Chondrocyte (in vitro differentiated cells): ENCODE results near the gene PACS1. TPM values are rescaled to one million over a fixed set of nuclear protein-coding genes. Genes with fewer than 3 reads are reported as not detected.

Experiments used
- DNase-seq: peaks from one replicate; pipeline ENCODE4 v3.0.0; 2021; ENCODE audit warnings: mixed read lengths, low spot score
- H3K27ac Mint-ChIP-seq: one replicate; pipeline ENCODE4 v1.8.0; 2021; ENCODE audit warnings: mild to moderate bottlenecking, moderate library complexity, mixed read lengths; ENCODE audit not compliant: unreplicated experiment
- H3K27me3 Mint-ChIP-seq: 2 replicates; pipeline ENCODE4 v1.8.0; 2021; ENCODE audit warnings: low read depth, mixed read lengths
- H3K36me3 Mint-ChIP-seq: 2 replicates; pipeline ENCODE4 v1.8.0; 2021; ENCODE audit warnings: low read depth, mixed read lengths
- H3K4me1 Mint-ChIP-seq: 2 replicates; pipeline ENCODE4 v1.8.0; 2021; ENCODE audit warnings: low read depth, mild to moderate bottlenecking, mixed read lengths
- H3K4me3 Mint-ChIP-seq: one replicate; pipeline ENCODE4 v1.8.0; 2021; ENCODE audit warnings: mild to moderate bottlenecking, moderate library complexity, mixed read lengths; ENCODE audit not compliant: unreplicated experiment
- H3K9me3 Mint-ChIP-seq: 2 replicates; pipeline ENCODE4 v1.8.0; 2021; ENCODE audit warnings: low read depth, mixed read lengths
- total RNA-seq: library from RNA; stranded (reverse); gene quantifications from 3 replicates; pipeline ENCODE4 v1.2.1, GENCODE V29; 2021
- TF ChIP-seq, protein P1 (sequence below): fragments of 200-600 bp; sonication (generic); IDR thresholded peaks from 2 replicates; pipeline ENCODE4 v1.5.0; 2021; ENCODE audit warnings: antibody characterized with exemption, mild to moderate bottlenecking, moderate library complexity

PACS1 gene
- total RNA-seq, 1 donor from 2014 or later = 90.7 TPM

DNA sequence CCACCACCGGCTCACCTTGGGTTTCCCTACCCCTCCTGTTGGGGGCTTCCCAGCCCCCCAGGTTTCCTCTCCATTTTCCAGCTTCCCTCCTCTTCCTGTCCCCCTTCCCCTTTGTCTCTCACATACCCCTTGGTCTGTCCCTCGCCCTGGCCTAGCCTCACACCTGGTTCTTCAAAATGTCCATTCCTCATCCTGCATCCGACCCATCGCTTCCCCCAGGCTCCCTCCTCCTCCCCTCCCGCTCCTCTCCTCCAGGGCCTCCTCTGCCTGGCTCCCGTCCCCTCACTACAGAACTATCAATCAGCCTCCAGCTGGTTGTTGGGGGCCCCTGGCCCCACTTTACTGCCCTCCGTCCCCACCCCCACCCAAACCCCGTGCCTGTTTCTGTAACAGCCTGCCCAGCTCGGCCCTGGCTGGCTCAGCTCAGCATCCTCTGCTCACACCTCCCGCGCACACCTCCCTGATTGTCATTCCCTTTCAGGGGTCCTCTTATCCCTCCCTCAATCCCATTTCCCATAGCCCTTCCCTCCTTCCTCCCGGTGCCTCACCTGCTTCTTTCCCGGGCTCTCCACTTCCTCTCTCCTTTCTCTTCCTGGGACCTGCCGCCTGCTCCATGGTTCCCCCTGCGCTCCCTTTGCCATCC, 209.1 kb downstream of the PACS1 start:
- no peaks in the 10 kb centered on the region for H3K27me3 Mint-ChIP-seq
- TF ChIP-seq, protein P1, sequence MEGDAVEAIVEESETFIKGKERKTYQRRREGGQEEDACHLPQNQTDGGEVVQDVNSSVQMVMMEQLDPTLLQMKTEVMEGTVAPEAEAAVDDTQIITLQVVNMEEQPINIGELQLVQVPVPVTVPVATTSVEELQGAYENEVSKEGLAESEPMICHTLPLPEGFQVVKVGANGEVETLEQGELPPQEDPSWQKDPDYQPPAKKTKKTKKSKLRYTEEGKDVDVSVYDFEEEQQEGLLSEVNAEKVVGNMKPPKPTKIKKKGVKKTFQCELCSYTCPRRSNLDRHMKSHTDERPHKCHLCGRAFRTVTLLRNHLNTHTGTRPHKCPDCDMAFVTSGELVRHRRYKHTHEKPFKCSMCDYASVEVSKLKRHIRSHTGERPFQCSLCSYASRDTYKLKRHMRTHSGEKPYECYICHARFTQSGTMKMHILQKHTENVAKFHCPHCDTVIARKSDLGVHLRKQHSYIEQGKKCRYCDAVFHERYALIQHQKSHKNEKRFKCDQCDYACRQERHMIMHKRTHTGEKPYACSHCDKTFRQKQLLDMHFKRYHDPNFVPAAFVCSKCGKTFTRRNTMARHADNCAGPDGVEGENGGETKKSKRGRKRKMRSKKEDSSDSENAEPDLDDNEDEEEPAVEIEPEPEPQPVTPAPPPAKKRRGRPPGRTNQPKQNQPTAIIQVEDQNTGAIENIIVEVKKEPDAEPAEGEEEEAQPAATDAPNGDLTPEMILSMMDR = no peak
- H3K36me3 Mint-ChIP-seq = peaks cover 4% of the 10 kb centered on the region
- H3K4me1 Mint-ChIP-seq = peaks cover 19% of the 10 kb centered on the region
- H3K27ac Mint-ChIP-seq = no peak overlapping the region
- peak overlapping the region; percentile 58 for H3K4me3 Mint-ChIP-seq
- no peaks in the 10 kb centered on the region for H3K9me3 Mint-ChIP-seq
- no peak for DNase-seq

DNA sequence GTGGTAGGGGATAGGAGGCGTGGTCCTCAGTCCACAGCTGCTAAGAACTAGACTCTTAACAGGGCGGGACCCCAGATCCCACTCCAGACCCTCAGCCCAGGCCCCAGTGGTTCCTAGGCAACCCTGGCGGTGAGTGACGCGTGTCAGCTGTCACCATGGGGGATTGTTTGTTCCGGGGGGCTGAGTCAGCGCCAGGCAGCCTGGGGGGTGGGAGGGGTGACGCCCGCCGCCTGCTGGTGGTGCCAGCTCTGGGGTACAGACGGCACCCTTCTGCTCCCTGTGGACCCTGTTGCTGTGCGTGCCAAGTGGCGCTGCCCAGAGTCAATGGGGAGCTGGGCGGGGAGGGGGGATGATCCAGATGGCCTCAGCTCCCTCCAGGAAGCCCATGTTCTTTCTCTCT, 210.4 kb downstream of the PACS1 start:
- Mint-ChIP-seq H3K9me3 (no peaks in the 10 kb centered on the region), H3K27ac (no peak overlapping the region), H3K4me1 (peaks cover 19% of the 10 kb centered on the region), H3K27me3 (no peaks in the 10 kb centered on the region), H3K36me3 (peaks cover 2% of the 10 kb centered on the region), H3K4me3 (no peak overlapping the region)
- no peak for DNase-seq
- TF ChIP-seq, protein P1 = no peak

DNA sequence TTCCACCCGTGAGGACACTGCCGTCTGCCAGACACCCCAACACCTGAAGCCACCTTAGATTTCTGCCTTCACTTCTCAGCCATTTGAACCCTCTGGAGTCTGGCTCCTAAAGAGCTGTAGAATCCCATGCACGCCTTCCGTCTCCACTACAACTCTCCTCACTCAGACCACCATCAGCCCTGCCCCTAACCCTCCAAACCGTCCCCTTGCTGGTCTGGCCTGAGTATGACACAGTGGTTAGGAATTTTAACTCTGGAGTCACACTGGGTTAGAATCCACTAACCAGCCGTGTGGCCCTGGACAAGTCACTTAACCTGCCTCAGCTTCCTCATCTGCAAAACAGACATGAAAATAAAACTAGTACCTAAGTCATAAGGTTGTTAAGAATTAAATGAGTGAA, 210.9 kb downstream of the PACS1 start:
- Mint-ChIP-seq H3K36me3 (no peaks in the 10 kb centered on the region), H3K27me3 (no peaks in the 10 kb centered on the region), H3K9me3 (no peaks in the 10 kb centered on the region), H3K4me3 (no peak overlapping the region), H3K4me1 (peaks cover 22% of the 10 kb centered on the region), H3K27ac (no peak overlapping the region)
- no peak for DNase-seq
- TF ChIP-seq, protein P1 = no peak

DNA sequence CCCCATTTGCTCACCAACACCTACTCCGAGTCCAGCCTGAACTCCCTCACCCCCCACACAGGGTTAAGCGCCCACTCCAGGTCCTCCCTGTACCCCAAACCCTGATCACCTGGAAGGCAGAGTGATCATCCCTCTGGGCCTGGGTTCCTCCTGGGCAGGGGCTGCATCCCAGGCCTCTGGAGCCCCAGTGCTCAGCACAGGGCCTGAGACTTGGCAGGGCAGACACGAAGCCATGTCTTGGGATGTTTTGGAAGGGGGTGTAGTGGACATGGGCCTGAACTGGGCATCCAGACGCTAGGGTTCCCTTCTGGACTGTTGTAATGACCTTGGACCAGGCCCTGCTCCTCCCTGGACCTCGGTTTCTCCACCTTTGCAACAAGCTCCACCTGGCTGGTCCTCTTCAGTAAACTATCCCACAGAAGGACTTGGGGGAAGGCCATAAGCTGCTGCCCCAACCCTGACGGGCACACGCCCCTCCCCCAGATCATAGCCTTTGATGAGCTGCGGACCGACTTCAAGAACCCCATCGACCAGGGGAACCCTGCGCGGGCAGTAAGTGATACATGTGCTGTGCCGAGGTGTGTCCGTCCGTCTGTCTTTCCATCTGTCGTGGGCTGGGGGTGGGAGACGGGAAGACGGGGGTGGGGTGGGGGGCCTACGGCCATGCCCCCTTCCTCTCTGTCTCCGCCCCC, 211.8 kb downstream of the PACS1 start:
- H3K27ac Mint-ChIP-seq = peak overlapping the region; percentile 12

More for the DNA sequence above, 211.8 kb downstream of the PACS1 start:
- H3K4me3 Mint-ChIP-seq = no peak overlapping the region
- H3K27me3 Mint-ChIP-seq = no peaks in the 10 kb centered on the region
- TF ChIP-seq, protein P1 = no peak
- no peak for DNase-seq
- no peaks in the 10 kb centered on the region for H3K9me3 Mint-ChIP-seq
- peaks cover 28% of the 10 kb centered on the region for H3K4me1 Mint-ChIP-seq
- no peaks in the 10 kb centered on the region for H3K36me3 Mint-ChIP-seq
